SHP77 (cell line): Measurements from ENCODE around the gene TENT4A.

ENCODE experiments used
- DNase-seq, 2 experiments: peaks; one replicate each; lab custom pipeline; 2025; lab: John Stamatoyannopoulos, UW

The TENT4A gene

GRCh38 chr5:6733411-6734242, 20.4 kb downstream of the TENT4A start:
- DNase-seq: no peak

GRCh38 chr5:6734243-6734700, 21.0 kb downstream of the TENT4A start:
- no peak for DNase-seq

- DNase-seq: no peak
Observed at GRCh38 chr5:6734781-6735180, 21.5 kb downstream of the TENT4A start.

GRCh38 chr5:6736106-6736505, 22.9 kb downstream of the TENT4A start:
- no peak for DNase-seq

- DNase-seq: no peak
Observed at GRCh38 chr5:6736524-6737042, 23.4 kb downstream of the TENT4A start.

- DNase-seq: no peak
Observed at GRCh38 chr5:6737043-6737941, 24.1 kb downstream of the TENT4A start.

- no peak for DNase-seq
Observed at GRCh38 chr5:6739603-6740002, 26.4 kb downstream of the TENT4A start.

- DNase-seq: no peak
Observed at GRCh38 chr5:6740586-6741150, 27.4 kb downstream of the TENT4A start.

GRCh38 chr5:6742081-6742758, 29.0 kb downstream of the TENT4A start:
- no peak for DNase-seq

- no peak for DNase-seq
Observed at GRCh38 chr5:6743161-6743560, 29.9 kb downstream of the TENT4A start.

- DNase-seq: no peak
Observed at GRCh38 chr5:6744841-6745705, 31.8 kb downstream of the TENT4A start.

GRCh38 chr5:6745706-6746222, 32.5 kb downstream of the TENT4A start:
- DNase-seq: peak; percentile 32 to 53

GRCh38 chr5:6746244-6746643, 33.0 kb downstream of the TENT4A start:
- no peak for DNase-seq

GRCh38 chr5:6747103-6747502, 33.9 kb downstream of the TENT4A start:
- no peak for DNase-seq

- DNase-seq: no peak
Observed at GRCh38 chr5:6748142-6748541, 34.9 kb downstream of the TENT4A start.

- DNase-seq: no peak
Observed at GRCh38 chr5:6749026-6749716, 35.9 kb downstream of the TENT4A start.

- DNase-seq: no peak
Observed at GRCh38 chr5:6750142-6750840, 37.1 kb downstream of the TENT4A start.

GRCh38 chr5:6750951-6751685, 37.9 kb downstream of the TENT4A start:
- no peak for DNase-seq

- no peak for DNase-seq
Observed at GRCh38 chr5:6752236-6752635, 39.0 kb downstream of the TENT4A start.
